Ascending aorta (tissue), 2 donors: ENCODE data around the gene SIAH2. TPM values are rescaled to one million over a fixed set of nuclear protein-coding genes. Genes with fewer than 3 reads are reported as not detected.

Source experiments
- DNase-seq, 2 donors: peaks; one replicate each; pipeline ENCODE4 v3.0.0-alpha.2; 2019; ENCODE audit warnings: low spot score in 2 of 2
- H3K27ac ChIP-seq, 2 donors: fragments of 200-600 bp; sonication (generic); one replicate each; pipeline ENCODE4 v1.5.1; 2016 to 2017; ENCODE audit warnings: mild to moderate bottlenecking in 1 of 2
- H3K27me3 ChIP-seq: fragments of 200-600 bp; sonication (generic); one replicate; pipeline ENCODE4 v1.5.1; 2017
- H3K36me3 ChIP-seq, 2 donors: fragments of 200-600 bp; sonication (generic); one replicate each; pipeline ENCODE4 v1.5.1; 2016
- H3K4me1 ChIP-seq, 2 donors: fragments of 200-600 bp; sonication (generic); one replicate each; pipeline ENCODE4 v1.5.1; 2016 to 2017; ENCODE audit warnings: mild to moderate bottlenecking in 1 of 2
- H3K4me3 ChIP-seq, 2 donors: fragments of 200-600 bp; sonication (generic); one replicate each; pipeline ENCODE4 v1.5.1; 2016 to 2017; ENCODE audit warnings: mild to moderate bottlenecking in 1 of 2
- H3K9me3 ChIP-seq, 2 donors: fragments of 200-600 bp; sonication (generic); one replicate each; pipeline ENCODE4 v1.5.1; 2016
- CTCF ChIP-seq, 3 experiments: fragments of 200-600 bp in 2 of 3; fragments of 450-650 bp in 1 of 3; sonication (generic) in 2 of 3; IDR thresholded peaks; one replicate each; pipeline ENCODE4 v1.5.1; 2016 to 2019; ENCODE audit warnings: antibody characterized with exemption in 3 of 3, mild to moderate bottlenecking in 1 of 3, moderate library complexity in 1 of 3
- intact Hi-C: fragments of 100-400 bp; cut with DNase I; formaldehyde crosslinking; loops from one replicate; pipeline ENCODE4 v1.15.1; 2023
- total RNA-seq: library from RNA; depleted of rRNA; stranded (reverse); fragments of >200 nt; gene quantifications from one replicate; pipeline ENCODE4 v1.1.0, GENCODE V29; 2016

SIAH2 gene
- total RNA-seq, 1 donor from 2014 or later: 50.9 TPM

GRCh38 chr3:150773616-150774192, 10.7 kb upstream of the SIAH2 start:
- no peak overlapping the region for H3K27ac ChIP-seq
- H3K27me3 ChIP-seq: no peaks in the 10 kb centered on the region

DNA sequence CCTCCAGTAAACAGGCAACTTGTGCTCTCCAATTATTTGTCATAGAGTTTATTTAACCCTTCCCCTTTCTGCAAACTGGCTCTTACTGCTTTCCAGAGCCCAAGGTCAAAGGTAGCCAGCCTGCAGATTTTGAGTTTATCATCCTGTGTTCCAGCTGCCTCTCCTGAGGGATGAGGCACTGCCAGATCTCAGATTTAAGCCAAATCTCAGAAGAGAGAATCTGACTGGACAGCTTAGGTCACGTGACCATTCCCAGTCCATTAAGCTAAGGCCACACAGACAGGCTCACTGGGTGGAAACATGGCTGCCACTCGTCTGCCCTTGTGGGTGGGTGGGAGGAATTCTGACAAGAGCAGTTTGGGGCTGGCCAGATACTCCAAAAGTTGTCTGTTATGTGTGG, 8.6 kb upstream of the SIAH2 start:
- no peak overlapping the region for H3K4me3 ChIP-seq
- no peak overlapping the region for H3K27ac ChIP-seq

More at GRCh38 chr3:150773616-150774192, 10.7 kb upstream of the SIAH2 start:
- no peaks in the 10 kb centered on the region for H3K36me3 ChIP-seq
- H3K4me3 ChIP-seq: no peak overlapping the region
- H3K4me1 ChIP-seq: no peaks in the 10 kb centered on the region
- intact Hi-C loops: no loop called here
- no peak for TF ChIP-seq CTCF (IDR thresholded peaks at IDR 0.05)
- no peak for DNase-seq
- H3K9me3 ChIP-seq: no peaks in the 10 kb centered on the region

GRCh38 chr3:150770681-150771080, 7.7 kb upstream of the SIAH2 start:
- intact Hi-C loops: no loop called here
- Histone ChIP-seq H3K27ac (no peak overlapping the region), H3K27me3 (no peaks in the 10 kb centered on the region), H3K4me1 (no peaks in the 10 kb centered on the region), H3K9me3 (no peaks in the 10 kb centered on the region), H3K4me3 (no peak overlapping the region), H3K36me3 (no peaks in the 10 kb centered on the region)
- no peak for TF ChIP-seq CTCF (IDR thresholded peaks at IDR 0.05)
- DNase-seq: no peak

More for the DNA sequence above, 8.6 kb upstream of the SIAH2 start:
- intact Hi-C loops: no loop called here
- Histone ChIP-seq H3K27me3 (no peaks in the 10 kb centered on the region), H3K4me1 (no peaks in the 10 kb centered on the region), H3K9me3 (no peaks in the 10 kb centered on the region), H3K36me3 (no peaks in the 10 kb centered on the region)
- DNase-seq: no peak
- TF ChIP-seq CTCF (IDR thresholded peaks at IDR 0.05): no peak

DNA sequence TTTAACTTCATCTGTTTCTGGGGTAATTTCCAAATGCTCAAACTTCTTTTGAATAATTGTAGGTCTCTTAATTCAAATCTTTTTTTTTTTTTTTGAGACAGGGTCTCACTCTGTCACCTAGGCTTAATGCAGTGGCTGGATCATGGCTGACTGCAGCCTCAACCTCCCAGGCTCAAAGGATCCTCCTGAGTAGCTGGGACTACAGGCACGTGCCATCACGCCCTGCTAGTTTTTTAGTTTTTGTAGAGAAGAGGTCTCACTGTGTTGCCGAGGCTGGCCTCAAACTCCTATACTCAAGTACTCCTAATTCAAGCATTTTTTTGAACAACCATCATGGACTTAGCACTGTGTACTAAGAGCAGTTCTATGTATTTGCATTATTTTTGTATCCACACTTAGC, 3.8 kb upstream of the SIAH2 start:
- no peak for DNase-seq
- intact Hi-C loops: no loop called here
- TF ChIP-seq CTCF (IDR thresholded peaks at IDR 0.05): no peak

GRCh38 chr3:150765949-150766720, 3.2 kb upstream of the SIAH2 start:
- TF ChIP-seq CTCF (IDR thresholded peaks at IDR 0.05): no peak
- intact Hi-C loops: loop anchor here (2.0 kb wide), 1 partner anchor 45 kb away; no protein-coding TSS in a partner anchor
- H3K27ac ChIP-seq: no peak overlapping the region
- no peak overlapping the region for H3K4me3 ChIP-seq
- H3K36me3 ChIP-seq: no peaks in the 10 kb centered on the region
- no peaks in the 10 kb centered on the region for H3K9me3 ChIP-seq
- DNase-seq: no peak
- peaks cover 0 to under 1% of the 10 kb centered on the region in 2 donors for H3K4me1 ChIP-seq
- no peaks in the 10 kb centered on the region for H3K27me3 ChIP-seq

More for the DNA sequence above, 3.8 kb upstream of the SIAH2 start:
- Histone ChIP-seq H3K4me1 (no peaks in the 10 kb centered on the region), H3K27ac (no peak overlapping the region), H3K9me3 (no peaks in the 10 kb centered on the region), H3K27me3 (no peaks in the 10 kb centered on the region), H3K36me3 (no peaks in the 10 kb centered on the region), H3K4me3 (no peak overlapping the region)
